K562 (cell line): ENCODE data around the gene TOM1L2. TPM values are rescaled to one million over a fixed set of nuclear protein-coding genes. Genes with fewer than 3 reads are reported as not detected.

Experiments
- CTCF ChIP-seq, 3 experiments: IDR thresholded peaks in 2 of 3; conservative IDR thresholded peaks in 1 of 3; 2 replicates each; pipeline ENCODE4 v1.5.1; 2011 to 2012; ENCODE audit warnings: low read length in 3 of 3, mild to moderate bottlenecking in 3 of 3, control low read depth in 2 of 3, improper control_type of control experiment in 1 of 3, inconsistent platforms in 1 of 3, low read depth in 1 of 3, mixed read lengths in 1 of 3, moderate library complexity in 1 of 3; ENCODE audit not compliant: insufficient read depth in 2 of 3
- ETV6 ChIP-seq, 3 experiments: fragments of 150-350 bp in 1 of 3; sonication (generic) in 1 of 3; formaldehyde crosslinking in 1 of 3; IDR thresholded peaks; 2 replicates each; pipeline versions ENCODE4 v1.6.1 to v1.8.0; 2014 to 2022; ENCODE audit warnings: borderline replicate concordance in 2 of 3, low read depth in 2 of 3, antibody characterized with exemption in 1 of 3, low read length in 1 of 3, mild to moderate bottlenecking in 1 of 3, missing genetic modification reagents in 1 of 3
- FOSL1 ChIP-seq: fragments of 200-800 bp; sonication (Bioruptor generic); conservative IDR thresholded peaks from 2 replicates; pipeline ENCODE4 v1.6.1; 2016; ENCODE audit warnings: missing genetic modification characterization, missing compliant biosample characterization
- FOXA1 ChIP-seq: fragments of 450-650 bp; IDR thresholded peaks from 2 replicates; pipeline ENCODE4 v1.6.1; 2016; ENCODE audit warnings: mild to moderate bottlenecking, borderline replicate concordance
- KDM4B ChIP-seq, 2 experiments: fragments of 450-650 bp in 1 of 2; sonication (generic) in 1 of 2; IDR thresholded peaks; 2 replicates each; pipeline ENCODE4 v1.6.1; 2016 to 2017; ENCODE audit warnings: borderline replicate concordance in 2 of 2, antibody characterized with exemption in 1 of 2, low read depth in 1 of 2, mild to moderate bottlenecking in 1 of 2
- KLF1 ChIP-seq: fragments of 450-650 bp; IDR thresholded peaks from 2 replicates; pipeline ENCODE4 v1.6.1; 2016; ENCODE audit warnings: missing genetic modification characterization, missing compliant biosample characterization
- KLF13 ChIP-seq: fragments of 450-650 bp; IDR thresholded peaks from 2 replicates; pipeline ENCODE4 v1.6.1; 2016; ENCODE audit warnings: missing genetic modification characterization, low read depth, mild to moderate bottlenecking, missing compliant biosample characterization, moderate library complexity, borderline replicate concordance
- PPARD ChIP-seq: fragments of 250-450 bp; sonication (Bioruptor Pico); IDR thresholded peaks from 2 replicates; pipeline ENCODE4 v1.8.0; 2022; ENCODE audit warnings: inconsistent platforms, mild to moderate bottlenecking, moderate library complexity
- SNRNP70 ChIP-seq: fragments of 200-400 bp; formaldehyde crosslinking; optimal IDR thresholded peaks from 2 replicates; pipeline ENCODE3; 2017; ENCODE audit warnings: low read depth, low read length
- UBTF ChIP-seq, 2 experiments: IDR thresholded peaks; 2 replicates each; pipeline ENCODE4 v1.6.1; 2012; ENCODE audit warnings: improper control_type of control experiment in 2 of 2, low read depth in 2 of 2, low read length in 2 of 2, borderline replicate concordance in 1 of 2
- ZNF174 ChIP-seq: fragments of 250-450 bp; sonication (Bioruptor Pico); IDR thresholded peaks from 2 replicates; pipeline ENCODE4 v1.4.0; 2020; ENCODE audit warnings: mild to moderate bottlenecking
- polyA plus RNA-seq, 8 experiments: library from polyadenylated mRNA; depleted of rRNA in 4 of 8; stranded (reverse) in 5 of 8; unstranded in 3 of 8; fragments of >200 nt; fragmentation: Nextera tagmentation in 2 of 8; fragmentation: Illumina TruSeq in 1 of 8; extraction: Ambion mirVana in 2 of 8; extraction: Trizol in 1 of 8; gene quantifications; 2 replicates each; pipeline versions ENCODE4 v1.2.1 to v1.2.3, GENCODE V29; 2011 to 2014; ENCODE audit warnings: inconsistent platforms in 1 of 8, missing spikeins in 1 of 8
- total RNA-seq, 7 experiments: library from RNA; depleted of rRNA in 6 of 7; stranded (reverse); fragments of >200 nt in 6 of 7; fragmentation: Illumina TruSeq in 2 of 7; extraction: Trizol in 2 of 7; gene quantifications; 2 replicates each; pipeline versions ENCODE4 v1.2.1 to v1.2.3, GENCODE V29; 2011 to 2021; ENCODE audit warnings: low replicate concordance in 1 of 7
- TF ChIP-seq, protein P1 (sequence below): fragments of 200-800 bp; sonication (Bioruptor generic); IDR thresholded peaks from 2 replicates; pipeline ENCODE4 v1.6.1; 2016; ENCODE audit warnings: missing genetic modification characterization, missing compliant biosample characterization
- TF ChIP-seq, protein P2 (sequence below): fragments of 150-350 bp; IDR thresholded peaks from 2 replicates; pipeline ENCODE4 v1.6.1; 2014; ENCODE audit warnings: low read depth, mild to moderate bottlenecking, low read length, borderline replicate concordance

The TOM1L2 gene
- total and polyA plus RNA-seq, 9 of the 15 experiments (the other 6 are each of a cell fraction or from before 2014, with no cell fraction given) = 0.07 to 6.0 (median 2.5) TPM

GRCh38 chr17:17836818-17837379 lies 135.3 kb downstream of the TOM1L2 start, which contains the start of gene SREBF1 (continued):
- TF ChIP-seq, protein P1, sequence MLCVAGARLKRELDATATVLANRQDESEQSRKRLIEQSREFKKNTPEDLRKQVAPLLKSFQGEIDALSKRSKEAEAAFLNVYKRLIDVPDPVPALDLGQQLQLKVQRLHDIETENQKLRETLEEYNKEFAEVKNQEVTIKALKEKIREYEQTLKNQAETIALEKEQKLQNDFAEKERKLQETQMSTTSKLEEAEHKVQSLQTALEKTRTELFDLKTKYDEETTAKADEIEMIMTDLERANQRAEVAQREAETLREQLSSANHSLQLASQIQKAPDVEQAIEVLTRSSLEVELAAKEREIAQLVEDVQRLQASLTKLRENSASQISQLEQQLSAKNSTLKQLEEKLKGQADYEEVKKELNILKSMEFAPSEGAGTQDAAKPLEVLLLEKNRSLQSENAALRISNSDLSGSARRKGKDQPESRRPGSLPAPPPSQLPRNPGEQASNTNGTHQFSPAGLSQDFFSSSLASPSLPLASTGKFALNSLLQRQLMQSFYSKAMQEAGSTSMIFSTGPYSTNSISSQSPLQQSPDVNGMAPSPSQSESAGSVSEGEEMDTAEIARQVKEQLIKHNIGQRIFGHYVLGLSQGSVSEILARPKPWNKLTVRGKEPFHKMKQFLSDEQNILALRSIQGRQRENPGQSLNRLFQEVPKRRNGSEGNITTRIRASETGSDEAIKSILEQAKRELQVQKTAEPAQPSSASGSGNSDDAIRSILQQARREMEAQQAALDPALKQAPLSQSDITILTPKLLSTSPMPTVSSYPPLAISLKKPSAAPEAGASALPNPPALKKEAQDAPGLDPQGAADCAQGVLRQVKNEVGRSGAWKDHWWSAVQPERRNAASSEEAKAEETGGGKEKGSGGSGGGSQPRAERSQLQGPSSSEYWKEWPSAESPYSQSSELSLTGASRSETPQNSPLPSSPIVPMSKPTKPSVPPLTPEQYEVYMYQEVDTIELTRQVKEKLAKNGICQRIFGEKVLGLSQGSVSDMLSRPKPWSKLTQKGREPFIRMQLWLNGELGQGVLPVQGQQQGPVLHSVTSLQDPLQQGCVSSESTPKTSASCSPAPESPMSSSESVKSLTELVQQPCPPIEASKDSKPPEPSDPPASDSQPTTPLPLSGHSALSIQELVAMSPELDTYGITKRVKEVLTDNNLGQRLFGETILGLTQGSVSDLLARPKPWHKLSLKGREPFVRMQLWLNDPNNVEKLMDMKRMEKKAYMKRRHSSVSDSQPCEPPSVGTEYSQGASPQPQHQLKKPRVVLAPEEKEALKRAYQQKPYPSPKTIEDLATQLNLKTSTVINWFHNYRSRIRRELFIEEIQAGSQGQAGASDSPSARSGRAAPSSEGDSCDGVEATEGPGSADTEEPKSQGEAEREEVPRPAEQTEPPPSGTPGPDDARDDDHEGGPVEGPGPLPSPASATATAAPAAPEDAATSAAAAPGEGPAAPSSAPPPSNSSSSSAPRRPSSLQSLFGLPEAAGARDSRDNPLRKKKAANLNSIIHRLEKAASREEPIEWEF = no peak
- no peak for TF ChIP-seq PPARD (CRISPR knock-in tag)
- no peak for TF ChIP-seq KLF1
- TF ChIP-seq KDM4B (IDR thresholded peaks at IDR 0.05; ENCODE audit: borderline replicate concordance in 2 of 2, low read depth in 1 of 2) = no peak
- TF ChIP-seq KLF13 (tag) = no peak
- no peak for TF ChIP-seq ETV6 (IDR thresholded peaks at IDR 0.05; ENCODE audit: borderline replicate concordance in 1 of 2, low read depth in 2 of 2, low read length in 1 of 2)
- no peak for TF ChIP-seq ETV6 (CRISPR knock-in tag; IDR thresholded peaks at IDR 0.05; ENCODE audit: borderline replicate concordance)
- TF ChIP-seq FOXA1 = no peak
- no peak for TF ChIP-seq CTCF (IDR thresholded peaks at IDR 0.05 in 2 of 3, conservative IDR thresholded peaks at IDR 0.05 in 1 of 3; ENCODE audit: insufficient read depth in 2 of 3, low read depth in 1 of 3, low read length in 3 of 3)
- TF ChIP-seq, protein P2, sequence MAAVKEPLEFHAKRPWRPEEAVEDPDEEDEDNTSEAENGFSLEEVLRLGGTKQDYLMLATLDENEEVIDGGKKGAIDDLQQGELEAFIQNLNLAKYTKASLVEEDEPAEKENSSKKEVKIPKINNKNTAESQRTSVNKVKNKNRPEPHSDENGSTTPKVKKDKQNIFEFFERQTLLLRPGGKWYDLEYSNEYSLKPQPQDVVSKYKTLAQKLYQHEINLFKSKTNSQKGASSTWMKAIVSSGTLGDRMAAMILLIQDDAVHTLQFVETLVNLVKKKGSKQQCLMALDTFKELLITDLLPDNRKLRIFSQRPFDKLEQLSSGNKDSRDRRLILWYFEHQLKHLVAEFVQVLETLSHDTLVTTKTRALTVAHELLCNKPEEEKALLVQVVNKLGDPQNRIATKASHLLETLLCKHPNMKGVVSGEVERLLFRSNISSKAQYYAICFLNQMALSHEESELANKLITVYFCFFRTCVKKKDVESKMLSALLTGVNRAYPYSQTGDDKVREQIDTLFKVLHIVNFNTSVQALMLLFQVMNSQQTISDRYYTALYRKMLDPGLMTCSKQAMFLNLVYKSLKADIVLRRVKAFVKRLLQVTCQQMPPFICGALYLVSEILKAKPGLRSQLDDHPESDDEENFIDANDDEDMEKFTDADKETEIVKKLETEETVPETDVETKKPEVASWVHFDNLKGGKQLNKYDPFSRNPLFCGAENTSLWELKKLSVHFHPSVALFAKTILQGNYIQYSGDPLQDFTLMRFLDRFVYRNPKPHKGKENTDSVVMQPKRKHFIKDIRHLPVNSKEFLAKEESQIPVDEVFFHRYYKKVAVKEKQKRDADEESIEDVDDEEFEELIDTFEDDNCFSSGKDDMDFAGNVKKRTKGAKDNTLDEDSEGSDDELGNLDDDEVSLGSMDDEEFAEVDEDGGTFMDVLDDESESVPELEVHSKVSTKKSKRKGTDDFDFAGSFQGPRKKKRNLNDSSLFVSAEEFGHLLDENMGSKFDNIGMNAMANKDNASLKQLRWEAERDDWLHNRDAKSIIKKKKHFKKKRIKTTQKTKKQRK = no peak
- TF ChIP-seq ZNF174 = no peak
- no peak for TF ChIP-seq UBTF (IDR thresholded peaks at IDR 0.05; ENCODE audit: borderline replicate concordance in 1 of 2, low read depth in 2 of 2, low read length in 2 of 2)
- TF ChIP-seq SNRNP70 = no peak
- TF ChIP-seq FOSL1 = no peak
